Esophagus squamous epithelium (tissue), 5 donors: ENCODE results near the gene TNIK. TPM values are rescaled to one million over a fixed set of nuclear protein-coding genes. Genes with fewer than 3 reads are reported as not detected.

Experiments
- DNase-seq: peaks from one replicate; lab custom pipeline; 2025; lab: John Stamatoyannopoulos, UW
- H3K27ac ChIP-seq, 4 donors: fragments of 200-600 bp; sonication (generic); one replicate each; pipeline ENCODE4 v1.5.1; 2016 to 2019; ENCODE audit warnings: mild to moderate bottlenecking in 1 of 4
- H3K27me3 ChIP-seq, 4 donors: fragments of 200-600 bp; sonication (generic); 1 replicate in 3 of 4; 2 replicates in 1 of 4; pipeline versions ENCODE4 v1.5.1 to v1.6.0; 2017 to 2021; ENCODE audit warnings: antibody characterized with exemption in 1 of 4
- H3K36me3 ChIP-seq, 3 donors: fragments of 200-600 bp; sonication (generic); one replicate each; pipeline ENCODE4 v1.5.1; 2016 to 2019
- H3K4me1 ChIP-seq, 3 donors: fragments of 200-600 bp; sonication (generic); one replicate each; pipeline ENCODE4 v1.5.1; 2017 to 2019
- H3K4me3 ChIP-seq, 4 donors: fragments of 200-600 bp; sonication (generic); 1 replicate in 3 of 4; 2 replicates in 1 of 4; pipeline ENCODE4 v1.5.1; 2016 to 2019; ENCODE audit warnings: mild to moderate bottlenecking in 2 of 4, moderate library complexity in 1 of 4
- H3K9me3 ChIP-seq, 3 donors: fragments of 200-600 bp; sonication (generic); one replicate each; pipeline ENCODE4 v1.5.1; 2016 to 2019
- CTCF ChIP-seq, 6 experiments: fragments of 450-650 bp in 4 of 6; fragments of 200-600 bp in 2 of 6; sonication (generic) in 2 of 6; IDR thresholded peaks; one replicate each; pipeline ENCODE4 v1.5.1; 2016 to 2019; ENCODE audit warnings: antibody characterized with exemption in 6 of 6, mild to moderate bottlenecking in 4 of 6, moderate library complexity in 4 of 6
- POLR2A ChIP-seq, 4 donors: fragments of 450-650 bp; IDR thresholded peaks; one replicate each; pipeline ENCODE4 v1.6.1; 2017; ENCODE audit warnings: antibody characterized with exemption in 4 of 4, mild to moderate bottlenecking in 4 of 4, moderate library complexity in 3 of 4
- WGBS, 2 donors: methylation state at CpG; one replicate each; pipeline ENCODE4 v1.1.5; 2018; 5-methylcytosine and 5-hydroxymethylcytosine counted together
- intact Hi-C: fragments of 100-400 bp; cut with DNase I; formaldehyde crosslinking; loops from one replicate; pipeline ENCODE4 v1.15.0; 2022
- total RNA-seq, 4 donors: library from RNA; depleted of rRNA; stranded (reverse); fragments of >200 nt; gene quantifications; one replicate each; pipeline ENCODE4 v1.1.0, GENCODE V29; 2016
- donor health status: DM: yes; HTN: yes; CAD: no.

Gene TNIK
- total RNA-seq, 4 donors from 2014 or later, result 2.2 to 11.6 (median 4.7) TPM

GRCh38 chr3:171218069-171218468 is 242.1 kb downstream of the TNIK start:
- intact Hi-C loops, result no loop called here
- no peak for DNase-seq
- no peak overlapping the region for H3K27ac ChIP-seq
- 72 to 95% methylated on average over 3 of the region's 3 CpGs for WGBS, 2 donors
- H3K9me3 ChIP-seq, result no peaks in the 10 kb centered on the region
- no peak overlapping the region for H3K4me3 ChIP-seq
- no peaks in the 10 kb centered on the region for H3K27me3 ChIP-seq
- no peaks in the 10 kb centered on the region for H3K36me3 ChIP-seq
- no peaks in the 10 kb centered on the region for H3K4me1 ChIP-seq
- no peak for TF ChIP-seq CTCF (IDR thresholded peaks at IDR 0.05)
- no peak for TF ChIP-seq POLR2A (IDR thresholded peaks at IDR 0.05)

- no peaks in the 10 kb centered on the region for H3K27me3 ChIP-seq
- 84 to 85% methylated on average over 2 of the region's 2 CpGs for WGBS, 2 donors
- no peaks in the 10 kb centered on the region for H3K4me1 ChIP-seq
- DNase-seq, result no peak
- H3K9me3 ChIP-seq, result no peaks in the 10 kb centered on the region
- intact Hi-C loops, result no loop called here
- TF ChIP-seq CTCF (IDR thresholded peaks at IDR 0.05), result no peak
- no peak for TF ChIP-seq POLR2A (IDR thresholded peaks at IDR 0.05)
- peaks cover 0 to 4% (median 0%) of the 10 kb centered on the region in 3 donors for H3K36me3 ChIP-seq
- no peak overlapping the region for H3K27ac ChIP-seq
- no peak overlapping the region for H3K4me3 ChIP-seq
Observed at GRCh38 chr3:171213907-171214306, 246.3 kb downstream of the TNIK start.

- TF ChIP-seq POLR2A (IDR thresholded peaks at IDR 0.05), result no peak
- no peak for TF ChIP-seq CTCF (IDR thresholded peaks at IDR 0.05)
- H3K9me3 ChIP-seq, result no peaks in the 10 kb centered on the region
- H3K27ac ChIP-seq, result no peak overlapping the region
- H3K4me1 ChIP-seq, result no peaks in the 10 kb centered on the region
- intact Hi-C loops, result no loop called here
- H3K4me3 ChIP-seq, result no peak overlapping the region
- no peaks in the 10 kb centered on the region for H3K27me3 ChIP-seq
- WGBS, 2 donors, result 85 to 90% methylated on average over 8 of the region's 8 CpGs
- no peak for DNase-seq
- peaks cover 0 to 4% (median 0%) of the 10 kb centered on the region in 3 donors for H3K36me3 ChIP-seq
Observed at GRCh38 chr3:171213178-171213577, 247.0 kb downstream of the TNIK start.

- no peaks in the 10 kb centered on the region for H3K27me3 ChIP-seq
- intact Hi-C loops, result no loop called here
- DNase-seq, result no peak
- H3K4me1 ChIP-seq, result no peaks in the 10 kb centered on the region
- H3K27ac ChIP-seq, result no peak overlapping the region
- TF ChIP-seq POLR2A (IDR thresholded peaks at IDR 0.05), result no peak
- no peak for TF ChIP-seq CTCF (IDR thresholded peaks at IDR 0.05)
- no peaks in the 10 kb centered on the region for H3K9me3 ChIP-seq
- WGBS, 2 donors, result 83 to 84% methylated on average over 3 of the region's 3 CpGs
- H3K36me3 ChIP-seq, result peaks cover 0 to 4% (median 0%) of the 10 kb centered on the region in 3 donors
- H3K4me3 ChIP-seq, result no peak overlapping the region
Observed at GRCh38 chr3:171212648-171213047, 247.6 kb downstream of the TNIK start.

- 83 to 89% methylated on average over 1 of the region's 1 CpG for WGBS, 2 donors
- H3K36me3 ChIP-seq, result peaks cover 0 to 4% (median 0%) of the 10 kb centered on the region in 3 donors
- H3K27ac ChIP-seq, result no peak overlapping the region
- no peak overlapping the region for H3K4me3 ChIP-seq
- no peaks in the 10 kb centered on the region for H3K9me3 ChIP-seq
- DNase-seq, result no peak
- no peaks in the 10 kb centered on the region for H3K4me1 ChIP-seq
- intact Hi-C loops, result no loop called here
- H3K27me3 ChIP-seq, result no peaks in the 10 kb centered on the region
- TF ChIP-seq POLR2A (IDR thresholded peaks at IDR 0.05) (no peak), CTCF (IDR thresholded peaks at IDR 0.05) (no peak)
Observed at GRCh38 chr3:171206283-171206682, 253.9 kb downstream of the TNIK start.
